Measurements from ENCODE around the gene ALDH1A1.

Gene ALDH1A1

GRCh38 chr9:72933730-72934665, 18.9 kb downstream of the ALDH1A1 start:
- no peak overlapping the region for H3K9ac ChIP-seq (ENCODE audit: low read length in 5 of 5)
- H3K4me3 ChIP-seq (ENCODE audit: low read depth in 1 of 5, low read length in 5 of 5): no peak overlapping the region
- no peaks in the 10 kb centered on the region for H3K27me3 ChIP-seq (ENCODE audit: control insufficient read depth in 5 of 5, insufficient read depth in 4 of 5, low read length in 5 of 5)
- peaks cover 0 to 7% (median 0%) of the 10 kb centered on the region in 5 donors for H3K4me1 ChIP-seq (ENCODE audit: control insufficient read depth in 5 of 5, insufficient read depth in 5 of 5, low read length in 5 of 5)
- H3K36me3 ChIP-seq (ENCODE audit: control insufficient read depth in 5 of 5, insufficient read depth in 5 of 5, low read length in 5 of 5): peaks cover 0 to 6% (median 0%) of the 10 kb centered on the region in 5 donors
- H3K27ac ChIP-seq (ENCODE audit: low read depth, low read length): no peak overlapping the region
- H3K9me3 ChIP-seq (ENCODE audit: control insufficient read depth in 5 of 5, low read length in 5 of 5): no peaks in the 10 kb centered on the region

GRCh38 chr9:72932619-72933018, 20.2 kb downstream of the ALDH1A1 start:
- peaks cover 0 to 6% (median 0%) of the 10 kb centered on the region in 5 donors for H3K36me3 ChIP-seq (ENCODE audit: control insufficient read depth in 5 of 5, insufficient read depth in 5 of 5, low read length in 5 of 5)
- peaks cover 0 to 9% (median 0%) of the 10 kb centered on the region in 5 donors for H3K4me1 ChIP-seq (ENCODE audit: control insufficient read depth in 5 of 5, insufficient read depth in 5 of 5, low read length in 5 of 5)
- no peak overlapping the region for H3K4me3 ChIP-seq (ENCODE audit: low read depth in 1 of 5, low read length in 5 of 5)
- H3K27me3 ChIP-seq (ENCODE audit: control insufficient read depth in 5 of 5, insufficient read depth in 4 of 5, low read length in 5 of 5): no peaks in the 10 kb centered on the region
- H3K9me3 ChIP-seq (ENCODE audit: control insufficient read depth in 5 of 5, low read length in 5 of 5): no peaks in the 10 kb centered on the region
- H3K27ac ChIP-seq (ENCODE audit: low read depth, low read length): no peak overlapping the region
- H3K9ac ChIP-seq (ENCODE audit: low read length in 5 of 5): no peak overlapping the region

GRCh38 chr9:72931897-72932296, 21.0 kb downstream of the ALDH1A1 start:
- Histone ChIP-seq H3K9me3 (ENCODE audit: control insufficient read depth in 5 of 5, low read length in 5 of 5) (no peaks in the 10 kb centered on the region), H3K36me3 (ENCODE audit: control insufficient read depth in 5 of 5, insufficient read depth in 5 of 5, low read length in 5 of 5) (peaks cover 0 to 6% (median 0%) of the 10 kb centered on the region in 5 donors), H3K27me3 (ENCODE audit: control insufficient read depth in 5 of 5, insufficient read depth in 4 of 5, low read length in 5 of 5) (no peaks in the 10 kb centered on the region), H3K9ac (ENCODE audit: low read length in 5 of 5) (no peak overlapping the region), H3K4me1 (ENCODE audit: control insufficient read depth in 5 of 5, insufficient read depth in 5 of 5, low read length in 5 of 5) (peaks cover 0 to 6% (median 0%) of the 10 kb centered on the region in 5 donors), H3K4me3 (ENCODE audit: low read depth in 1 of 5, low read length in 5 of 5) (no peak overlapping the region), H3K27ac (ENCODE audit: low read depth, low read length) (no peak overlapping the region)

GRCh38 chr9:72931437-72931836, 21.4 kb downstream of the ALDH1A1 start:
- H3K36me3 ChIP-seq (ENCODE audit: control insufficient read depth in 5 of 5, insufficient read depth in 5 of 5, low read length in 5 of 5): peaks cover 0 to 6% (median 0%) of the 10 kb centered on the region in 5 donors
- H3K27me3 ChIP-seq (ENCODE audit: control insufficient read depth in 5 of 5, insufficient read depth in 4 of 5, low read length in 5 of 5): no peaks in the 10 kb centered on the region
- no peak overlapping the region for H3K4me3 ChIP-seq (ENCODE audit: low read depth in 1 of 5, low read length in 5 of 5)
- no peak overlapping the region for H3K27ac ChIP-seq (ENCODE audit: low read depth, low read length)
- H3K9me3 ChIP-seq (ENCODE audit: control insufficient read depth in 5 of 5, low read length in 5 of 5): no peaks in the 10 kb centered on the region
- no peak overlapping the region for H3K9ac ChIP-seq (ENCODE audit: low read length in 5 of 5)
- peaks cover 0 to 6% (median 0%) of the 10 kb centered on the region in 5 donors for H3K4me1 ChIP-seq (ENCODE audit: control insufficient read depth in 5 of 5, insufficient read depth in 5 of 5, low read length in 5 of 5)

- Histone ChIP-seq H3K4me1 (ENCODE audit: control insufficient read depth in 5 of 5, insufficient read depth in 5 of 5, low read length in 5 of 5) (peaks cover 0 to 9% (median 0%) of the 10 kb centered on the region in 5 donors), H3K4me3 (ENCODE audit: low read depth in 1 of 5, low read length in 5 of 5) (no peak overlapping the region), H3K27ac (ENCODE audit: low read depth, low read length) (no peak overlapping the region)
These were observed 22.0 kb downstream of the ALDH1A1 start for GRCh38 chr9:72930828-72931227.

GRCh38 chr9:72929542-72929941, 23.3 kb downstream of the ALDH1A1 start:
- Histone ChIP-seq H3K27me3 (ENCODE audit: control insufficient read depth in 5 of 5, insufficient read depth in 4 of 5, low read length in 5 of 5) (no peaks in the 10 kb centered on the region), H3K4me3 (ENCODE audit: low read depth in 1 of 5, low read length in 5 of 5) (no peak overlapping the region), H3K4me1 (ENCODE audit: control insufficient read depth in 5 of 5, insufficient read depth in 5 of 5, low read length in 5 of 5) (peaks cover 0 to 19% (median 8%) of the 10 kb centered on the region in 5 donors), H3K36me3 (ENCODE audit: control insufficient read depth in 5 of 5, insufficient read depth in 5 of 5, low read length in 5 of 5) (peaks cover 0 to 9% (median 0%) of the 10 kb centered on the region in 5 donors), H3K9me3 (ENCODE audit: control insufficient read depth in 5 of 5, low read length in 5 of 5) (no peaks in the 10 kb centered on the region), H3K27ac (ENCODE audit: low read depth, low read length) (no peak overlapping the region), H3K9ac (ENCODE audit: low read length in 5 of 5) (no peak overlapping the region)

More at GRCh38 chr9:72930828-72931227, 22.0 kb downstream of the ALDH1A1 start:
- no peaks in the 10 kb centered on the region for H3K9me3 ChIP-seq (ENCODE audit: control insufficient read depth in 5 of 5, low read length in 5 of 5)
- H3K36me3 ChIP-seq (ENCODE audit: control insufficient read depth in 5 of 5, insufficient read depth in 5 of 5, low read length in 5 of 5): peaks cover 0 to 6% (median 0%) of the 10 kb centered on the region in 5 donors
- H3K27me3 ChIP-seq (ENCODE audit: control insufficient read depth in 5 of 5, insufficient read depth in 4 of 5, low read length in 5 of 5): no peaks in the 10 kb centered on the region
- H3K9ac ChIP-seq (ENCODE audit: low read length in 5 of 5): no peak overlapping the region

GRCh38 chr9:72928042-72928507, 24.8 kb downstream of the ALDH1A1 start:
- Histone ChIP-seq H3K4me3 (ENCODE audit: low read depth in 1 of 5, low read length in 5 of 5) (no peak overlapping the region), H3K4me1 (ENCODE audit: control insufficient read depth in 5 of 5, insufficient read depth in 5 of 5, low read length in 5 of 5) (peaks cover 0 to 19% (median 8%) of the 10 kb centered on the region in 5 donors), H3K36me3 (ENCODE audit: control insufficient read depth in 5 of 5, insufficient read depth in 5 of 5, low read length in 5 of 5) (peaks cover 0 to 20% (median 3%) of the 10 kb centered on the region in 5 donors), H3K9ac (ENCODE audit: low read length in 5 of 5) (no peak overlapping the region), H3K9me3 (ENCODE audit: control insufficient read depth in 5 of 5, low read length in 5 of 5) (no peaks in the 10 kb centered on the region), H3K27ac (ENCODE audit: low read depth, low read length) (no peak overlapping the region), H3K27me3 (ENCODE audit: control insufficient read depth in 5 of 5, insufficient read depth in 4 of 5, low read length in 5 of 5) (no peaks in the 10 kb centered on the region)

- H3K27ac ChIP-seq (ENCODE audit: low read depth, low read length): no peak overlapping the region
- peaks cover 0 to 19% (median 8%) of the 10 kb centered on the region in 5 donors for H3K4me1 ChIP-seq (ENCODE audit: control insufficient read depth in 5 of 5, insufficient read depth in 5 of 5, low read length in 5 of 5)
- H3K9me3 ChIP-seq (ENCODE audit: control insufficient read depth in 5 of 5, low read length in 5 of 5): no peaks in the 10 kb centered on the region
- no peaks in the 10 kb centered on the region for H3K27me3 ChIP-seq (ENCODE audit: control insufficient read depth in 5 of 5, insufficient read depth in 4 of 5, low read length in 5 of 5)
- H3K9ac ChIP-seq (ENCODE audit: low read length in 5 of 5): no peak overlapping the region
- H3K4me3 ChIP-seq (ENCODE audit: low read depth in 1 of 5, low read length in 5 of 5): no peak overlapping the region
- H3K36me3 ChIP-seq (ENCODE audit: control insufficient read depth in 5 of 5, insufficient read depth in 5 of 5, low read length in 5 of 5): peaks cover 0 to 32% (median 3%) of the 10 kb centered on the region in 5 donors
These were observed 26.3 kb downstream of the ALDH1A1 start for GRCh38 chr9:72926506-72926905.

GRCh38 chr9:72925891-72926290, 27.0 kb downstream of the ALDH1A1 start:
- Histone ChIP-seq H3K9ac (ENCODE audit: low read length in 5 of 5) (no peak overlapping the region), H3K4me3 (ENCODE audit: low read depth in 1 of 5, low read length in 5 of 5) (no peak overlapping the region), H3K27ac (ENCODE audit: low read depth, low read length) (peak overlapping the region; percentile 55), H3K36me3 (ENCODE audit: control insufficient read depth in 5 of 5, insufficient read depth in 5 of 5, low read length in 5 of 5) (peaks cover 0 to 32% (median 3%) of the 10 kb centered on the region in 5 donors), H3K27me3 (ENCODE audit: control insufficient read depth in 5 of 5, insufficient read depth in 4 of 5, low read length in 5 of 5) (no peaks in the 10 kb centered on the region), H3K4me1 (ENCODE audit: control insufficient read depth in 5 of 5, insufficient read depth in 5 of 5, low read length in 5 of 5) (peaks cover 0 to 19% (median 8%) of the 10 kb centered on the region in 5 donors), H3K9me3 (ENCODE audit: control insufficient read depth in 5 of 5, low read length in 5 of 5) (no peaks in the 10 kb centered on the region)

All from subcutaneous abdominal adipose tissue (tissue), 5 donors.